HepG2 (cell line): Measurements from ENCODE around the gene EP300. TPM values are rescaled to one million over a fixed set of nuclear protein-coding genes. Genes with fewer than 3 reads are reported as not detected.
A peak's percentile ranks its signal among the peaks of the same experiment; 100 is the strongest.

Source experiments
- BORCS8-MEF2B ChIP-seq: sonication (generic); formaldehyde crosslinking; IDR thresholded peaks from 2 replicates; pipeline ENCODE4 v1.8.0; 2022; ENCODE audit warnings: mild to moderate bottlenecking, missing genetic modification reagents
- BRD4 ChIP-seq: sonication (generic); formaldehyde crosslinking; IDR thresholded peaks from 2 replicates; pipeline ENCODE4 v1.4.0; 2020; ENCODE audit warnings: missing genetic modification reagents
- CC2D1A ChIP-seq: sonication (generic); formaldehyde crosslinking; IDR thresholded peaks from 2 replicates; pipeline ENCODE4 v1.8.1; 2023; ENCODE audit warnings: mild to moderate bottlenecking, missing genetic modification reagents
- ETV5 ChIP-seq: IDR thresholded peaks from 2 replicates; pipeline ENCODE4 v1.6.1; 2018; ENCODE audit warnings: missing biosample characterization, missing genetic modification reagents, inconsistent platforms, borderline replicate concordance
- FIP1L1 ChIP-seq: fragments of 200-400 bp; formaldehyde crosslinking; IDR thresholded peaks from 2 replicates; pipeline ENCODE4 v1.6.1; 2018; ENCODE audit warnings: low read depth, mild to moderate bottlenecking, low read length, moderate library complexity, borderline replicate concordance; ENCODE audit not compliant: insufficient read depth
- KDM4B ChIP-seq: sonication (generic); formaldehyde crosslinking; IDR thresholded peaks from 2 replicates; pipeline ENCODE4 v1.4.0; 2020; ENCODE audit warnings: missing genetic modification reagents
- KDM6A ChIP-seq: IDR thresholded peaks from 2 replicates; pipeline ENCODE4 v1.6.1; 2016; ENCODE audit warnings: low read depth
- PHF8 ChIP-seq: sonication (generic); formaldehyde crosslinking; IDR thresholded peaks from 2 replicates; pipeline ENCODE4 v1.5.0; 2020; ENCODE audit warnings: missing genetic modification reagents
- RFX5 ChIP-seq: IDR thresholded peaks from 2 replicates; pipeline ENCODE4 v1.6.1; 2011; ENCODE audit warnings: low read depth, low read length, improper control_type of control experiment
- SOX13 ChIP-seq, 3 experiments: fragments of 450-650 bp in 1 of 3; sonication (generic) in 1 of 3; formaldehyde crosslinking in 1 of 3; IDR thresholded peaks in 2 of 3; conservative IDR thresholded peaks in 1 of 3; 2 replicates each; pipeline versions ENCODE4 v1.5.0 to v1.6.1; 2016 to 2020; ENCODE audit warnings: antibody characterized with exemption in 1 of 3, mild to moderate bottlenecking in 1 of 3, missing compliant biosample characterization in 1 of 3, missing genetic modification reagents in 1 of 3, moderate library complexity in 1 of 3
- SPEN ChIP-seq: sonication (generic); formaldehyde crosslinking; IDR thresholded peaks from 2 replicates; pipeline ENCODE4 v1.5.1; 2020; ENCODE audit warnings: low read depth, mild to moderate bottlenecking, missing genetic modification reagents
- ZNF230 ChIP-seq: sonication (generic); formaldehyde crosslinking; IDR thresholded peaks from 2 replicates; pipeline ENCODE4 v1.4.0; 2020; ENCODE audit warnings: mild to moderate bottlenecking, missing genetic modification reagents
- ZNF292 ChIP-seq: sonication (generic); formaldehyde crosslinking; IDR thresholded peaks from 2 replicates; pipeline ENCODE4 v1.8.1; 2022; ENCODE audit warnings: mild to moderate bottlenecking, low read depth, missing genetic modification reagents, borderline replicate concordance
- ZNF3 ChIP-seq: IDR thresholded peaks from 2 replicates; pipeline ENCODE4 v1.7.0; 2017; ENCODE audit warnings: inconsistent platforms
- ZNF589 ChIP-seq: sonication (generic); formaldehyde crosslinking; conservative IDR thresholded peaks from 2 replicates; pipeline ENCODE4 v1.8.0; 2022; ENCODE audit warnings: mild to moderate bottlenecking, moderate library complexity, missing genetic modification reagents
- ZNF607 ChIP-seq: sonication (generic); formaldehyde crosslinking; IDR thresholded peaks from 2 replicates; pipeline ENCODE4 v1.5.1; 2020; ENCODE audit warnings: missing genetic modification reagents, mild to moderate bottlenecking, borderline replicate concordance
- ZNF660 ChIP-seq: sonication (generic); formaldehyde crosslinking; IDR thresholded peaks from 2 replicates; pipeline ENCODE4 v1.5.1; 2020; ENCODE audit warnings: mild to moderate bottlenecking, low read depth, missing genetic modification reagents, borderline replicate concordance
- ZNF7 ChIP-seq: IDR thresholded peaks from 2 replicates; pipeline ENCODE4 v1.6.1; 2016; ENCODE audit warnings: missing biosample characterization, missing genetic modification reagents
- ZNF724P ChIP-seq: sonication (generic); formaldehyde crosslinking; IDR thresholded peaks from 2 replicates; pipeline ENCODE4 v1.8.0; 2022; ENCODE audit warnings: missing genetic modification reagents, borderline replicate concordance
- ZNF75D ChIP-seq: sonication (generic); formaldehyde crosslinking; IDR thresholded peaks from 2 replicates; pipeline ENCODE4 v1.8.1; 2023; ENCODE audit warnings: missing genetic modification reagents, mild to moderate bottlenecking, borderline replicate concordance
- polyA plus RNA-seq, 8 experiments: library from polyadenylated mRNA; depleted of rRNA in 3 of 8; stranded (reverse) in 7 of 8; unstranded in 1 of 8; fragments of >200 nt; fragmentation: Illumina TruSeq in 4 of 8; extraction: Trizol in 4 of 8; gene quantifications; 2 replicates each; pipeline versions ENCODE4 v1.2.1 to v1.2.3, GENCODE V29; 2011 to 2016; ENCODE audit warnings: low read depth in 4 of 8, missing spikeins in 1 of 8, mixed read lengths in 1 of 8; ENCODE audit not compliant: insufficient read depth in 1 of 8
- total RNA-seq, 5 experiments: library from RNA; depleted of rRNA; stranded (reverse); fragments of >200 nt; fragmentation: Illumina TruSeq; extraction: Trizol; gene quantifications; 2 replicates each; pipeline ENCODE4 v1.2.3, GENCODE V29; 2016; ENCODE audit warnings: low read depth in 1 of 5
- TF ChIP-seq, protein P1 (sequence below): sonication (generic); IDR thresholded peaks from 2 replicates; pipeline ENCODE4 v1.6.1; 2016; ENCODE audit warnings: low read depth, borderline replicate concordance
- TF ChIP-seq, protein P2 (sequence below): sonication (generic); formaldehyde crosslinking; IDR thresholded peaks from 2 replicates; pipeline ENCODE4 v1.8.1; 2023; ENCODE audit warnings: mild to moderate bottlenecking, missing genetic modification reagents
- TF ChIP-seq, protein P3 (sequence below): IDR thresholded peaks from 2 replicates; pipeline ENCODE4 v1.6.1; 2016; ENCODE audit warnings: mild to moderate bottlenecking
- TF ChIP-seq, protein P4 (sequence below): sonication (generic); formaldehyde crosslinking; IDR thresholded peaks from 2 replicates; pipeline ENCODE4 v1.8.1; 2023; ENCODE audit warnings: mild to moderate bottlenecking, missing genetic modification reagents, borderline replicate concordance

EP300 gene
- total and polyA plus RNA-seq, 2 of the 13 experiments (the other 11 are each of a cell fraction or from before 2014, with no cell fraction given), result 13.6 to 14.9 TPM

DNA sequence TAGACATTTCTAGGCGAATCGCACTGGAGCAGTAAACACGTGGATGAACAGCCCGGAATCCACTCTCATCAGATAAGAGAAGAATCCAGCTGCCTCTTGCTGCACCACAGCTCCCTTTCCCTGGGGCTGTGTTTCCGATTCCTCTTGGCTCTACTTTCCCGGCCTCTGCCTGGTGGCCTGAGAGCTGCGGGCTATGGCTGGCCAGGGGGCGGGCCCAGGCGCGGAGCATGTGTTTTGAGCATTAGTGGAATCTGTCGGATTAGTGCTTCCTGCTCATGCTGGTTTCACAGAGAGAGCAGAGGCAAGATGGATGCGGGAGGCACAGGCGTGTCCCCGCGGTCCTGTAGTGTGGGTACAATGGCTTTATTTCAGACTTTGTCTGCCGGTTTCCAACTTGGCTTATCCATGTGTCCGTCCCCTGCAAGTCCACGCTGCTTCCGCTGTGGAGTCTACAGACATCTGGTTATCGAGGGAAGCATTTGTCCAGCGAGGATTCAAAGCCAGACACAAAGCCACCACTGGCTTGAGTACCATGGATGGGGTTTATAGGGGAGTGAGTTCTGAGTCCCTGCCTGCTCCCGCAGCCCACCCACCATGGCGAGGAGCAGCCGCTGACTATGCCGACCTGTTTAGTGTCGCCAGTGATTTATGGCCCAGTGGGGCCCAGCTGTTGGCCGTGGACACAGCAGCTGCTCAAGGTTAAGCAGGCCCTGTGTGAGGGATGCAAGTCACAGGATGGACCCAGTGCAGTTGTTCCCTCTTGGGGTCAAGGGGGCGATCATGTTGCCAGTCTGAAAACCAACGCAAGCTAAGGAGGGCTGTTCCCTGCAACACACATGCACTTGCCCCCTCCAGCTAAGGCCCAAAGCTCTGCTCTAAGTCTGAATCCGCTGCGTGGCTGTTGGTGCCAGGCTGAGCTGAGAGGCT, 43.3 kb upstream of the EP300 start (continued):
- TF ChIP-seq ZNF230 (CRISPR knock-in tag), result peak; percentile 61
- peak; percentile 11; the same call in 1 of the 2 replicates for TF ChIP-seq ETV5 (CRISPR knock-in tag)
- TF ChIP-seq, protein P1, sequence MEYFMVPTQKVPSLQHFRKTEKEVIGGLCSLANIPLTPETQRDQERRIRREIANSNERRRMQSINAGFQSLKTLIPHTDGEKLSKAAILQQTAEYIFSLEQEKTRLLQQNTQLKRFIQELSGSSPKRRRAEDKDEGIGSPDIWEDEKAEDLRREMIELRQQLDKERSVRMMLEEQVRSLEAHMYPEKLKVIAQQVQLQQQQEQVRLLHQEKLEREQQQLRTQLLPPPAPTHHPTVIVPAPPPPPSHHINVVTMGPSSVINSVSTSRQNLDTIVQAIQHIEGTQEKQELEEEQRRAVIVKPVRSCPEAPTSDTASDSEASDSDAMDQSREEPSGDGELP, result peak; percentile 45; the same call in 1 of the 2 replicates
- TF ChIP-seq ZNF292 (CRISPR knock-in tag), result peak; percentile 85
- no peak for TF ChIP-seq ZNF589 (CRISPR knock-in tag)
- TF ChIP-seq ZNF724P, result no peak
- TF ChIP-seq SOX13 (IDR thresholded peaks at IDR 0.05), result no peak
- peak in 1 of 2 experiments; percentile 30; a peak in 1 of 4 replicates for TF ChIP-seq SOX13 (CRISPR knock-in tag; conservative IDR thresholded peaks at IDR 0.05 in 1 of 2, IDR thresholded peaks at IDR 0.05 in 1 of 2)
- no peak for TF ChIP-seq BRD4
- TF ChIP-seq KDM6A (CRISPR knock-in tag), result no peak
- TF ChIP-seq RFX5, result no peak
- TF ChIP-seq ZNF660 (CRISPR knock-in tag), result no peak
- TF ChIP-seq SPEN (CRISPR knock-in tag), result 0 out of 2 replicates have a peak, but pooled peaks have one; percentile 31
- no peak for TF ChIP-seq ZNF75D (CRISPR knock-in tag)
- TF ChIP-seq, protein P2, sequence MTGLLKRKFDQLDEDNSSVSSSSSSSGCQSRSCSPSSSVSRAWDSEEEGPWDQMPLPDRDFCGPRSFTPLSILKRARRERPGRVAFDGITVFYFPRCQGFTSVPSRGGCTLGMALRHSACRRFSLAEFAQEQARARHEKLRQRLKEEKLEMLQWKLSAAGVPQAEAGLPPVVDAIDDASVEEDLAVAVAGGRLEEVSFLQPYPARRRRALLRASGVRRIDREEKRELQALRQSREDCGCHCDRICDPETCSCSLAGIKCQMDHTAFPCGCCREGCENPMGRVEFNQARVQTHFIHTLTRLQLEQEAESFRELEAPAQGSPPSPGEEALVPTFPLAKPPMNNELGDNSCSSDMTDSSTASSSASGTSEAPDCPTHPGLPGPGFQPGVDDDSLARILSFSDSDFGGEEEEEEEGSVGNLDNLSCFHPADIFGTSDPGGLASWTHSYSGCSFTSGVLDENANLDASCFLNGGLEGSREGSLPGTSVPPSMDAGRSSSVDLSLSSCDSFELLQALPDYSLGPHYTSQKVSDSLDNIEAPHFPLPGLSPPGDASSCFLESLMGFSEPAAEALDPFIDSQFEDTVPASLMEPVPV (CRISPR knock-in tag), result no peak
- TF ChIP-seq, protein P3, sequence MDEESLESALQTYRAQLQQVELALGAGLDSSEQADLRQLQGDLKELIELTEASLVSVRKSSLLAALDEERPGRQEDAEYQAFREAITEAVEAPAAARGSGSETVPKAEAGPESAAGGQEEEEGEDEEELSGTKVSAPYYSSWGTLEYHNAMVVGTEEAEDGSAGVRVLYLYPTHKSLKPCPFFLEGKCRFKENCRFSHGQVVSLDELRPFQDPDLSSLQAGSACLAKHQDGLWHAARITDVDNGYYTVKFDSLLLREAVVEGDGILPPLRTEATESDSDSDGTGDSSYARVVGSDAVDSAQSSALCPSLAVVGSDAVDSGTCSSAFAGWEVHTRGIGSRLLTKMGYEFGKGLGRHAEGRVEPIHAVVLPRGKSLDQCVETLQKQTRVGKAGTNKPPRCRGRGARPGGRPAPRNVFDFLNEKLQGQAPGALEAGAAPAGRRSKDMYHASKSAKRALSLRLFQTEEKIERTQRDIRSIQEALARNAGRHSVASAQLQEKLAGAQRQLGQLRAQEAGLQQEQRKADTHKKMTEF (CRISPR knock-in tag), result peak; percentile 69; the same call in 1 of the 2 replicates
- no peak for TF ChIP-seq ZNF7 (CRISPR knock-in tag)
- TF ChIP-seq PHF8 (CRISPR knock-in tag), result peak; percentile 43
- TF ChIP-seq KDM4B, result no peak
- TF ChIP-seq BORCS8-MEF2B (CRISPR knock-in tag), result peak; percentile 27; the same call in 1 of the 2 replicates
- TF ChIP-seq ZNF3 (CRISPR knock-in tag), result no peak
- TF ChIP-seq, protein P4, sequence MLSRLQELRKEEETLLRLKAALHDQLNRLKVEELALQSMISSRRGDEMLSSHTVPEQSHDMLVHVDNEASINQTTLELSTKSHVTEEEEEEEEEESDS (CRISPR knock-in tag), result no peak
- TF ChIP-seq CC2D1A (CRISPR knock-in tag), result 0 out of 2 replicates have a peak, but pooled peaks have one; percentile 11
- TF ChIP-seq FIP1L1, result no peak
- no peak for TF ChIP-seq ZNF607 (CRISPR knock-in tag)
